Central memory CD8-positive, alpha-beta T cell (primary cell): ENCODE measurements around the gene COA8.
A peak's percentile ranks its signal among the peaks of the same experiment; 100 is the strongest.

ENCODE experiments used
- ATAC-seq: fragments of 150-1000 bp; cut with Tn5 transposase; replicated peaks from 2 replicates; pipeline ENCODE4 v1.10.0; 2022; ENCODE audit warnings: mild to moderate bottlenecking, moderate FRiP score, moderate number of reproducible peaks; ENCODE audit not compliant: poor library complexity, severe bottlenecking; ENCODE audit errors: extremely low read depth
- DNase-seq, 2 donors: peaks; one replicate each; pipeline ENCODE4 v3.0.0; 2021; ENCODE audit warnings: low spot score in 2 of 2
- H3K27ac Mint-ChIP-seq: one replicate; pipeline ENCODE4 v1.8.0; 2022; ENCODE audit warnings: low read depth, mild to moderate bottlenecking, moderate library complexity, mixed read lengths
- H3K27me3 Mint-ChIP-seq: one replicate; pipeline ENCODE4 v1.8.0; 2022; ENCODE audit warnings: mixed read lengths
- H3K36me3 Mint-ChIP-seq: one replicate; pipeline ENCODE4 v1.8.0; 2022; ENCODE audit warnings: mild to moderate bottlenecking, moderate library complexity, mixed read lengths; ENCODE audit not compliant: insufficient read depth
- H3K4me1 Mint-ChIP-seq: one replicate; pipeline ENCODE4 v1.8.0; 2022; ENCODE audit warnings: mixed read lengths
- H3K4me3 Mint-ChIP-seq: one replicate; pipeline ENCODE4 v1.8.0; 2022; ENCODE audit warnings: mild to moderate bottlenecking, moderate library complexity, mixed read lengths
- H3K9me3 Mint-ChIP-seq: one replicate; pipeline ENCODE4 v1.8.0; 2022; ENCODE audit warnings: mixed read lengths

The COA8 gene

GRCh38 chr14:103528587-103529382 lies 34.0 kb upstream of the COA8 start, which contains the start of gene TRMT61A:
Gene TRMT61A, plus strand, starts transcription at chr14:103529196. Its CDS starts 783 bp downstream, at chr14:103529979.
- peak; percentile 47 to 58 for DNase-seq

DNA sequence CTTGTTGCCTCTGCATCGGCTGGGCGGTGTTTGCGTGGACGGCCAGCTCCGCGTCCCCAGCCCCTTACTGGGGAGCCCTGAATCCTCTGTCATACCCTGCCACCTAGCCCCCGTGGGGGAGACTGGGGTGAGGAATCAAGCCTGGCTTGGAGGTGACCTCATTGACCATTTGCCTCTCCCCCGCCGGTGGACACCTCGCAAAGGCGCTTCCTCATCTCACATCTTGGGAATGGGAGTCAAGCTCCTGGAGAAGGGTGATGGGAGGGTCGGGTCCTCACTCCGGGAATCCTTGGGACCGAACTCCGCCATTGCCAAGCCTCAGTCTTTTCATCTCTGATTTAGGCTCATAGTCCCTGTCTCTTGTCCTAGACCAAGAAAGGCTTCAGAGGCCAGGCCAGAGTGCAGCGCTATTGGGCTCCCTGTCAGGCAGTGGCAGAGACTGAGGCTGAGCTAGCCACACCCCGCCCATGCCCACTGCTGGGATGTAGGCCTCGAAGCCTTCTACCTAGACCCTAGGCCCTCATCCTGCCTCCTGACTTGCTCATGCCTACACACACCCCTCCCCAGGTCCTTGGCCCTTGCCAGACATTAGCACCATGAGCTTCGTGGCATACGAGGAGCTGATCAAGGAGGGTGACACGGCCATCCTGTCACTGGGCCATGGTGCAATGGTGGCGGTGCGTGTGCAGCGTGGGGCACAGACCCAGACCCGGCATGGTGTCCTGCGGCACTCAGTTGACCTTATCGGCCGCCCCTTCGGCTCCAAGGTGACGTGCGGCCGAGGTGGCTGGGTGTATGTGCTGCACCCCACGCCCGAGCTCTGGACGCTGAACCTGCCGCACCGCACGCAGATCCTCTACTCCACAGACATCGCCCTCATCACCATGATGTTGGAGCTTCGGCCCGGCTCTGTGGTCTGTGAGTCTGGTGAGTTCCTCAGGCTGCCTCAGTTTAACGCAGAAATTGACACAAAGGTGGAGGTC lies 33.1 kb upstream of the COA8 start:
- Mint-ChIP-seq H3K27me3 (no peaks in the 10 kb centered on the region), H3K9me3 (no peaks in the 10 kb centered on the region), H3K36me3 (peaks cover 21% of the 10 kb centered on the region), H3K4me3 (peak overlapping the region; percentile 91), H3K27ac (peak overlapping the region; percentile 95), H3K4me1 (peaks cover 32% of the 10 kb centered on the region)
- DNase-seq (peak in 1 of 2 donors; percentile 29), ATAC-seq (no peak)

More at GRCh38 chr14:103528587-103529382, 34.0 kb upstream of the COA8 start, which contains the start of gene TRMT61A:
- Mint-ChIP-seq H3K4me1 (peaks cover 32% of the 10 kb centered on the region), H3K27me3 (no peaks in the 10 kb centered on the region), H3K9me3 (no peaks in the 10 kb centered on the region), H3K27ac (peak within 1 kb of the TSS; percentile 95), H3K4me3 (peak within 1 kb of the TSS; percentile 91), H3K36me3 (peaks cover 21% of the 10 kb centered on the region)
- ATAC-seq: peak; percentile 88

DNA sequence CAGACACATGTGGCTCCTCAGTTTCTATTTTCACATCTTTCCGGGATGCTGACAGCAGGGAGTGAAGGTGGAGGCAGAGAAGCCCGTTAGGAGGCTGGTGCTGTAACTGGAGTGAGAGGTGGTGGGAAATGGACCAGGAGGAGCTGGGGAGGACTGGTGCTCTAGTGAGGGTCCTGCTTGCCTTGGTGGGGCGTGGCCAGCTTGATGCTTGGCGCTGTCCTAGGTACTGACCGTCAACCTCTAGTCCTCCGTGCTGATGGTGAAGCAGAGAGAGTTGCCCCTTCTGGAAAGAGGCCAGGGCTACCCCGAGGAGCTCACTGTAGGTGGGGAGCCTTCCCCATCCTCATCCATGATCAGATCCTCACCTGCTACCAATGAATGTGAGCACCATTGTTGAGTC lies 32.4 kb upstream of the COA8 start:
- H3K36me3 Mint-ChIP-seq: peaks cover 21% of the 10 kb centered on the region
- no peaks in the 10 kb centered on the region for H3K9me3 Mint-ChIP-seq
- no peak overlapping the region for H3K27ac Mint-ChIP-seq
- no peak for ATAC-seq
- no peak for DNase-seq
- H3K4me3 Mint-ChIP-seq: peak overlapping the region; percentile 91
- no peaks in the 10 kb centered on the region for H3K27me3 Mint-ChIP-seq
- peaks cover 32% of the 10 kb centered on the region for H3K4me1 Mint-ChIP-seq

GRCh38 chr14:103530831-103531230 lies 31.9 kb upstream of the COA8 start:
- Mint-ChIP-seq H3K36me3 (peaks cover 22% of the 10 kb centered on the region), H3K4me3 (peak overlapping the region; percentile 91), H3K9me3 (no peaks in the 10 kb centered on the region), H3K4me1 (peaks cover 32% of the 10 kb centered on the region), H3K27ac (no peak overlapping the region), H3K27me3 (no peaks in the 10 kb centered on the region)
- DNase-seq: no peak
- no peak for ATAC-seq

DNA sequence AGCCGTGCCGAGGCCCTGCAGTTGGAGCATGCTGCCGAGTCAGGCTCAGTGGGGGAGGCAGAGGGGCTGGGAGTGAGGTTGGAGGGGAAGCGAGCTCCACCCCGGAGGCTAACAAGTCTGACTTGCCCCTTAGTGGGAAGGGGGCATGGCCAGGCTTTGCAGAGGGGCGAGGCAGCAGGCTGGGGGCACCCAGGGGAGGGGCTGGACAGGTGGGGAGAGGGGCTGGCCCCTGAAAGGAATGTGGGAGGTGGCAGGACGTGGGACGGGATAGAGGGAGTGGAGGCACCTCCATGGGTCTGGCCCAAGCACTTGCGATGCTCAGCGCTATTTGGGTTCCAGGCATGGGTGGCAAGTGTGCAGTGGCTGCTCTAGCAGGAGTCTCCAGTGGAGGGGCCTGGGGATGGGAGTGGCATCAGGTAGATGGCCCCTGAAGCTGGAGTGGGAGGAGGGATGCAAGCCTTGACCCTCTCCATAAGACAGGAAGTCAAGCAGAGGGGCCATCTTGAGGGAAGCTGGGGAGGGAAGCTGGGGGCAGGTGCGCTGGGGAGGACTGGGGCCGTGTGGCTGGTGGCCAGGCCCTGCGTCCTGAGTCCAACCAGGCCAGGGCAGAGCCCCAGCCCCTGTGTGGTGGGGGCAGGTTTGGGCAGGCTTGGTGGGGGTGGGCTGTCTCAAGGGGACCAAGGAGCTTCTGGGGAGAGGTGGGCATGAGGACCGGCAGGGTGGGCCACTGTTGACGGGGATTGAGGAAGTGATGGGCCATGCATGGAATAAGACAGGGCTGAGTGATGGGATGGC lies 31.1 kb upstream of the COA8 start:
- Mint-ChIP-seq H3K36me3 (peaks cover 23% of the 10 kb centered on the region), H3K4me3 (no peak overlapping the region), H3K27ac (no peak overlapping the region), H3K27me3 (no peaks in the 10 kb centered on the region), H3K4me1 (peaks cover 32% of the 10 kb centered on the region), H3K9me3 (no peaks in the 10 kb centered on the region)
- no peak for ATAC-seq
- DNase-seq: no peak

GRCh38 chr14:103532216-103533136 lies 30.3 kb upstream of the COA8 start:
- no peak for ATAC-seq
- H3K4me3 Mint-ChIP-seq: no peak overlapping the region

GRCh38 chr14:103533137-103533998 lies 29.4 kb upstream of the COA8 start:
- H3K4me1 Mint-ChIP-seq: peaks cover 23% of the 10 kb centered on the region
- no peak overlapping the region for H3K4me3 Mint-ChIP-seq
- DNase-seq: no peak
- H3K27me3 Mint-ChIP-seq: no peaks in the 10 kb centered on the region
- H3K36me3 Mint-ChIP-seq: peaks cover 20% of the 10 kb centered on the region
- no peak for ATAC-seq
- no peak overlapping the region for H3K27ac Mint-ChIP-seq
- no peaks in the 10 kb centered on the region for H3K9me3 Mint-ChIP-seq

More at GRCh38 chr14:103532216-103533136, 30.3 kb upstream of the COA8 start:
- H3K4me1 Mint-ChIP-seq: peaks cover 26% of the 10 kb centered on the region
- H3K9me3 Mint-ChIP-seq: no peaks in the 10 kb centered on the region
- no peak overlapping the region for H3K27ac Mint-ChIP-seq
- DNase-seq: no peak
- H3K27me3 Mint-ChIP-seq: no peaks in the 10 kb centered on the region
- peaks cover 21% of the 10 kb centered on the region for H3K36me3 Mint-ChIP-seq

DNA sequence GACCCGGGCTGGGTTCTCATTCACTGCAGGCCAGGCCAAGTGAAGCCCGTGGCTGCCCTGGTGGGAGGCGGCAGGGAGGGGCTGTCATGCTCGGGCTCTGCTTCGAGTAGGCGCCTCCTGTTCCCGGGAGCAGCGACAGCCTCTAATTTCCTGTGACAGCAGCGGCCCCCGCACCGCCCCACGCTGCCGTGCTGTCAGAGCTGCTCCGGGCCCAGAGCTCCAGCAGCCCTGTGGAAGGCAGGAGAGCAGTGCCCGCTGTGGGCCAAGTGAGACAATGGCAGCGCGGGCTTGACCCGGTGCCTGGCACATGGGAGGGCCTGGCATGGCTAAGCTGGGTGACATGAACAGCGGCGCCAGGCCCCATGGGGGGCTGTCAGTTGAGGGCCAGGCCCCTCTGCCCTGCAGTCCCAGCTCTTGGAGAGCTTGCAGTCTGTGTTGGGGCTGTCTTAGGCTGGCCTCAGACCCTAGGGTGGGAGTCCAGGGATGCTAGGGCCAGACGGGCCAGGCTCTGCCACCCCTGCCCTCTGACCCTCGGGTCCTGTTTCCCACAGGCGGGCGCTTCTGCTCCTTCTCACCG lies 28.7 kb upstream of the COA8 start:
- ATAC-seq (no peak), DNase-seq (no peak)
- Mint-ChIP-seq H3K4me1 (peaks cover 23% of the 10 kb centered on the region), H3K9me3 (no peaks in the 10 kb centered on the region), H3K27me3 (no peaks in the 10 kb centered on the region), H3K4me3 (no peak overlapping the region), H3K27ac (no peak overlapping the region), H3K36me3 (peaks cover 15% of the 10 kb centered on the region)

- no peak overlapping the region for H3K4me3 Mint-ChIP-seq
- no peak overlapping the region for H3K27ac Mint-ChIP-seq
- H3K27me3 Mint-ChIP-seq: no peaks in the 10 kb centered on the region
- peaks cover 15% of the 10 kb centered on the region for H3K36me3 Mint-ChIP-seq
- DNase-seq (no peak), ATAC-seq (no peak)
- no peaks in the 10 kb centered on the region for H3K9me3 Mint-ChIP-seq
- peaks cover 19% of the 10 kb centered on the region for H3K4me1 Mint-ChIP-seq
Observed at GRCh38 chr14:103534576-103535061, 28.1 kb upstream of the COA8 start.

DNA sequence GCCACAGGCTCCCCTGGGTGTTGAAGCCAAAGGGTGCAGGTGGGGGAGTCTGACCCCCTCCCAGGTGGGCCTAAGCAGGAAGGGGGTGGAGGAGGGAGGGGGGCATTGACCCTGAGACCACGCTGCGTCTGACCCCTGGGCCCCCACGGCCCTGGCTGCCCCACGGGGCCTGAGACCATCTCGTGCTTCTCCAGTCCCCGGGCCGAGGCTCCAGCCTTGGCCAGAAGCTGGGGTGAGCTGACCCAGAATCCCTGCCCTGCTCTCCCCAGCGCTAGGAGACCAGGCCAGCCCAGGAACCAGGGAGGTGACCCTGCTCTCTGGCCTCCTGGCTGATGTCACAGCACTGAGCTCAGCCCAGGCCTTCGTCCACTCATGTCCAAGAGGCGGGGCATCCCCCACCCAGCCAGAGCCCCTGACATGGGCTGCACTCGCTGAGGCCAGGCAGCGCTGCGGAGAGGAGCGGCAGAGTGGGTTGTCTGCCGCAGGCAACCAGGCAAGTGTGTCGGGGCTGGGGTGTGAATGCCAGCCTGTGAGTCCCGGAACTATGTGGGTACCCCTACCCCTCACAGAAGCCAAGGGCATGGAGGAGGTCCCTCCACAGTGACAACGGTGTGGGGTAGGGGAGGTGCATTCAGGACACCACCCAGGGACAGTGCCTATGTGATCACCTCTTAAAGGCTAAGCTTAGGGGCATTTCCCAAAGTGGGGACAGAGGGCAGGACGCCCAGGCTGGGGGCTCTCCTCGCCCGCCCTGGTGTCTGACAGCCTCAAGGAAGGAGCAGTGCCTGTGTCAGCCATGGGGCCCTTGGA lies 27.5 kb upstream of the COA8 start:
- ATAC-seq (no peak), DNase-seq (no peak)
- no peaks in the 10 kb centered on the region for H3K9me3 Mint-ChIP-seq
- H3K4me3 Mint-ChIP-seq: no peak overlapping the region
- H3K4me1 Mint-ChIP-seq: peaks cover 12% of the 10 kb centered on the region
- no peak overlapping the region for H3K27ac Mint-ChIP-seq
- H3K36me3 Mint-ChIP-seq: peaks cover 12% of the 10 kb centered on the region
- no peaks in the 10 kb centered on the region for H3K27me3 Mint-ChIP-seq
